Trophoblast cell (in vitro differentiated cells and primary cell): ENCODE measurements around the gene DNAH17.

Experiments used
- DNase-seq, 2 donors: peaks; one replicate each; pipeline ENCODE4 v3.0.0-alpha.2; 2016
- H2AFZ ChIP-seq: 2 replicates; pipeline ENCODE4 v1.6.1; 2013; ENCODE audit warnings: low read length, moderate library complexity, mild to moderate bottlenecking; ENCODE audit not compliant: insufficient read depth, poor library complexity
- H2AK5ac ChIP-seq: 2 replicates; pipeline ENCODE4 v1.6.1; 2013; ENCODE audit warnings: mild to moderate bottlenecking, low read length
- H2BK120ac ChIP-seq: 2 replicates; pipeline ENCODE4 v1.6.1; 2013; ENCODE audit warnings: low read length, mild to moderate bottlenecking, moderate library complexity; ENCODE audit not compliant: insufficient read depth, poor library complexity
- H2BK12ac ChIP-seq: 2 replicates; pipeline ENCODE4 v1.6.1; 2013; ENCODE audit warnings: mild to moderate bottlenecking, low read length, moderate library complexity
- H2BK5ac ChIP-seq: 2 replicates; pipeline ENCODE4 v1.6.1; 2013; ENCODE audit warnings: low read length, low read depth, moderate library complexity, mild to moderate bottlenecking; ENCODE audit not compliant: poor library complexity
- H3K14ac ChIP-seq: 2 replicates; pipeline ENCODE4 v1.6.1; 2013; ENCODE audit warnings: mild to moderate bottlenecking, low read length
- H3K18ac ChIP-seq: 2 replicates; pipeline ENCODE4 v1.6.1; 2013; ENCODE audit warnings: mild to moderate bottlenecking, low read length
- H3K23ac ChIP-seq: 2 replicates; pipeline ENCODE4 v1.6.1; 2013; ENCODE audit warnings: low read length
- H3K27ac ChIP-seq: 2 replicates; pipeline ENCODE4 v1.5.1; 2013; ENCODE audit warnings: low read depth, mild to moderate bottlenecking, inconsistent platforms, low read length, moderate library complexity
- H3K27me3 ChIP-seq: 2 replicates; pipeline ENCODE4 v1.6.1; 2013; ENCODE audit warnings: inconsistent platforms, mild to moderate bottlenecking, low read length, moderate library complexity; ENCODE audit not compliant: insufficient read depth
- H3K36me3 ChIP-seq, 2 experiments: 1 replicate in 1 of 2; 2 replicates in 1 of 2; pipeline ENCODE4 v1.6.1; 2013; ENCODE audit warnings: low read length in 2 of 2, mild to moderate bottlenecking in 2 of 2, moderate library complexity in 1 of 2; ENCODE audit not compliant: insufficient read depth in 2 of 2, control insufficient read depth in 1 of 2
- H3K4ac ChIP-seq: 2 replicates; pipeline ENCODE4 v1.6.1; 2013; ENCODE audit warnings: low read depth, mild to moderate bottlenecking, low read length, moderate library complexity
- H3K4me1 ChIP-seq, 2 experiments: 1 replicate in 1 of 2; 2 replicates in 1 of 2; pipeline ENCODE4 v1.6.1; 2013; ENCODE audit warnings: low read length in 2 of 2, mild to moderate bottlenecking in 2 of 2, moderate library complexity in 1 of 2; ENCODE audit not compliant: insufficient read depth in 2 of 2, control insufficient read depth in 1 of 2
- H3K4me2 ChIP-seq: 2 replicates; pipeline ENCODE4 v1.6.1; 2013; ENCODE audit warnings: inconsistent platforms, mild to moderate bottlenecking, low read length, moderate library complexity
- H3K4me3 ChIP-seq: 2 replicates; pipeline ENCODE4 v1.5.1; 2013; ENCODE audit warnings: mild to moderate bottlenecking, low read depth, low read length, inconsistent platforms
- H3K79me1 ChIP-seq: one replicate; pipeline ENCODE4 v1.6.1; 2013; ENCODE audit warnings: low read length
- H3K79me2 ChIP-seq: 2 replicates; pipeline ENCODE4 v1.6.1; 2013; ENCODE audit warnings: low read length, mild to moderate bottlenecking; ENCODE audit not compliant: control insufficient read depth, insufficient read depth, poor library complexity
- H3K9ac ChIP-seq: 2 replicates; pipeline ENCODE4 v1.6.1; 2013; ENCODE audit warnings: mild to moderate bottlenecking, low read length
- H3K9me3 ChIP-seq: 2 replicates; pipeline ENCODE4 v1.6.1; 2013; ENCODE audit warnings: low read depth, mild to moderate bottlenecking, control low read depth, inconsistent platforms, low read length; ENCODE audit not compliant: insufficient read depth
- H4K12ac ChIP-seq: 2 replicates; pipeline ENCODE4 v1.6.1; 2013; ENCODE audit warnings: low read depth, mild to moderate bottlenecking, low read length, moderate library complexity
- H4K8ac ChIP-seq: 2 replicates; pipeline ENCODE4 v1.6.1; 2013; ENCODE audit warnings: low read depth, mild to moderate bottlenecking, low read length, moderate library complexity
- H4K91ac ChIP-seq: one replicate; pipeline ENCODE4 v1.6.1; 2013; ENCODE audit warnings: low read depth, mild to moderate bottlenecking, low read length, moderate library complexity
- WGBS: extraction: QIAGEN DNeasy Blood & Tissue Kit; methylation state at CpG from one replicate; pipeline ENCODE4 v1.1.7; 2013; ENCODE audit warnings: missing lambda C conversion rate; ENCODE audit not compliant: insufficient read length, insufficient coverage; ENCODE audit errors: extremely low coverage; 5-methylcytosine and 5-hydroxymethylcytosine counted together

DNAH17 gene

GRCh38 chr17:78383725-78384471 lies 193.3 kb downstream of the DNAH17 start:
- Histone ChIP-seq H4K8ac (no peak overlapping the region), H3K4me1 (peaks cover 9 to 30% of the 10 kb centered on the region in 2 experiments), H3K23ac (no peak overlapping the region), H4K12ac (no peak overlapping the region), H2AK5ac (no peak overlapping the region), H2BK120ac (no peak overlapping the region), H3K18ac (no peak overlapping the region), H3K4ac (no peak overlapping the region), H3K27ac (peak overlapping the region; percentile 57), H3K14ac (no peak overlapping the region), H2AFZ (no peak overlapping the region), H3K79me2 (peaks cover 44% of the 10 kb centered on the region), H2BK5ac (no peak overlapping the region), H3K79me1 (peaks cover 2% of the 10 kb centered on the region), H4K91ac (no peak overlapping the region), H3K9ac (no peak overlapping the region), H2BK12ac (no peak overlapping the region), H3K4me2 (peak overlapping the region; percentile 12), H3K27me3 (no peaks in the 10 kb centered on the region), H3K4me3 (no peak overlapping the region), H3K9me3 (no peaks in the 10 kb centered on the region), H3K36me3 (peaks cover 0 to 2% of the 10 kb centered on the region in 2 experiments)
- DNase-seq, result peak; percentile 91 to 93
- no CpG with 5 or more reads among the region's 15 CpGs for WGBS

GRCh38 chr17:78381601-78382232 lies 195.5 kb downstream of the DNAH17 start:
- WGBS, result no CpG with 5 or more reads among the region's 12 CpGs
- peaks cover 18 to 34% of the 10 kb centered on the region in 2 experiments for H3K4me1 ChIP-seq
- peak overlapping the region; percentile 24 for H2BK12ac ChIP-seq
- peak overlapping the region; percentile 27 for H2BK5ac ChIP-seq
- H3K14ac ChIP-seq, result no peak overlapping the region
- no peak overlapping the region for H3K4me3 ChIP-seq
- no peak overlapping the region for H4K91ac ChIP-seq
- no peak overlapping the region for H3K27ac ChIP-seq
- peak overlapping the region; percentile 57 for H3K4ac ChIP-seq
- H3K79me1 ChIP-seq, result peaks cover 19% of the 10 kb centered on the region
- H3K4me2 ChIP-seq, result peak overlapping the region; percentile 13
- peaks cover 42% of the 10 kb centered on the region for H3K79me2 ChIP-seq
- peak in 1 of 2 donors; percentile 23 for DNase-seq
- no peak overlapping the region for H4K12ac ChIP-seq
- no peak overlapping the region for H2AK5ac ChIP-seq
- H3K36me3 ChIP-seq, result peaks cover 0 to 2% of the 10 kb centered on the region in 2 experiments
- no peaks in the 10 kb centered on the region for H3K27me3 ChIP-seq
- no peak overlapping the region for H3K23ac ChIP-seq
- no peak overlapping the region for H2BK120ac ChIP-seq
- H3K9ac ChIP-seq, result no peak overlapping the region
- no peak overlapping the region for H2AFZ ChIP-seq
- H3K9me3 ChIP-seq, result no peaks in the 10 kb centered on the region
- H4K8ac ChIP-seq, result no peak overlapping the region
- no peak overlapping the region for H3K18ac ChIP-seq

GRCh38 chr17:78380370-78380769 lies 196.8 kb downstream of the DNAH17 start:
- Histone ChIP-seq H3K36me3 (peaks cover 0 to 2% of the 10 kb centered on the region in 2 experiments), H3K18ac (no peak overlapping the region), H3K4ac (peak overlapping the region; percentile 70), H2BK120ac (no peak overlapping the region), H3K23ac (no peak overlapping the region), H2AK5ac (no peak overlapping the region), H3K4me1 (peaks cover 16 to 37% of the 10 kb centered on the region in 2 experiments), H2BK5ac (no peak overlapping the region), H3K14ac (no peak overlapping the region), H2AFZ (no peak overlapping the region), H2BK12ac (no peak overlapping the region), H4K8ac (no peak overlapping the region), H3K27ac (no peak overlapping the region), H3K4me2 (no peak overlapping the region), H3K79me1 (peaks cover 28% of the 10 kb centered on the region), H4K91ac (no peak overlapping the region), H3K79me2 (peaks cover 32% of the 10 kb centered on the region), H3K4me3 (no peak overlapping the region), H3K9me3 (no peaks in the 10 kb centered on the region), H4K12ac (no peak overlapping the region), H3K27me3 (no peaks in the 10 kb centered on the region), H3K9ac (no peak overlapping the region)
- WGBS, result no CpG with 5 or more reads among the region's 5 CpGs
- DNase-seq, result no peak

GRCh38 chr17:78379131-78379491 lies 198.1 kb downstream of the DNAH17 start:
- peak overlapping the region; percentile 98 for H3K4me3 ChIP-seq
- H4K8ac ChIP-seq, result peak overlapping the region; percentile 96
- peak overlapping the region; percentile 82 for H3K4me2 ChIP-seq
- H3K9ac ChIP-seq, result peak overlapping the region; percentile 97
- peaks cover 38% of the 10 kb centered on the region for H3K79me1 ChIP-seq
- H3K27ac ChIP-seq, result peak overlapping the region; percentile 79
- peak overlapping the region; percentile 99 for H3K4ac ChIP-seq
- no peaks in the 10 kb centered on the region for H3K27me3 ChIP-seq
- H4K12ac ChIP-seq, result peak overlapping the region; percentile 82
- H3K4me1 ChIP-seq, result peaks cover 23 to 40% of the 10 kb centered on the region in 2 experiments
- peak overlapping the region; percentile 1 for H2BK12ac ChIP-seq
- H3K23ac ChIP-seq, result peak overlapping the region; percentile 28
- peaks cover 28% of the 10 kb centered on the region for H3K79me2 ChIP-seq
- H3K18ac ChIP-seq, result peak overlapping the region; percentile 92
- peak overlapping the region; percentile 94 for H3K14ac ChIP-seq
- no peaks in the 10 kb centered on the region for H3K9me3 ChIP-seq
- H4K91ac ChIP-seq, result peak overlapping the region; percentile 91
- DNase-seq, result peak; percentile 48 to 62
- H2BK120ac ChIP-seq, result peak overlapping the region; percentile 69
- H2AK5ac ChIP-seq, result peak overlapping the region; percentile 96
- H3K36me3 ChIP-seq, result peaks cover 0 to 2% of the 10 kb centered on the region in 2 experiments
- peak overlapping the region; percentile 92 for H2BK5ac ChIP-seq
- H2AFZ ChIP-seq, result peak overlapping the region; percentile 87
- no CpG with 5 or more reads among the region's 7 CpGs for WGBS
